Spleen (tissue), 7 donors: Measurements from ENCODE around the gene EFCAB8.

Experiments
- POLR2A ChIP-seq, 3 donors: fragments of 450-650 bp; IDR thresholded peaks; one replicate each; pipeline ENCODE4 v1.5.1; 2017; ENCODE audit warnings: antibody characterized with exemption in 3 of 3, mild to moderate bottlenecking in 1 of 3
- TF ChIP-seq, protein P1 (sequence below), 11 experiments: fragments of 200-600 bp in 7 of 11; fragments of 450-650 bp in 4 of 11; sonication (generic) in 4 of 11; IDR thresholded peaks in 8 of 11; conservative IDR thresholded peaks in 3 of 11; 1 replicate in 7 of 11; 2 replicates in 4 of 11; pipeline versions ENCODE4 v1.4.0 to v1.8.0; 2016 to 2021; ENCODE audit warnings: antibody characterized with exemption in 11 of 11, inconsistent platforms in 4 of 11, mild to moderate bottlenecking in 1 of 11
- donor health status: DM: no; HTN: no; CAD: no; lungs with moderate emphysema.
- donor health status: DM: no; HTN: no; CAD: no.
- donor health status: DM: no; HTN: no; CAD: no.

- TF ChIP-seq, protein P1, sequence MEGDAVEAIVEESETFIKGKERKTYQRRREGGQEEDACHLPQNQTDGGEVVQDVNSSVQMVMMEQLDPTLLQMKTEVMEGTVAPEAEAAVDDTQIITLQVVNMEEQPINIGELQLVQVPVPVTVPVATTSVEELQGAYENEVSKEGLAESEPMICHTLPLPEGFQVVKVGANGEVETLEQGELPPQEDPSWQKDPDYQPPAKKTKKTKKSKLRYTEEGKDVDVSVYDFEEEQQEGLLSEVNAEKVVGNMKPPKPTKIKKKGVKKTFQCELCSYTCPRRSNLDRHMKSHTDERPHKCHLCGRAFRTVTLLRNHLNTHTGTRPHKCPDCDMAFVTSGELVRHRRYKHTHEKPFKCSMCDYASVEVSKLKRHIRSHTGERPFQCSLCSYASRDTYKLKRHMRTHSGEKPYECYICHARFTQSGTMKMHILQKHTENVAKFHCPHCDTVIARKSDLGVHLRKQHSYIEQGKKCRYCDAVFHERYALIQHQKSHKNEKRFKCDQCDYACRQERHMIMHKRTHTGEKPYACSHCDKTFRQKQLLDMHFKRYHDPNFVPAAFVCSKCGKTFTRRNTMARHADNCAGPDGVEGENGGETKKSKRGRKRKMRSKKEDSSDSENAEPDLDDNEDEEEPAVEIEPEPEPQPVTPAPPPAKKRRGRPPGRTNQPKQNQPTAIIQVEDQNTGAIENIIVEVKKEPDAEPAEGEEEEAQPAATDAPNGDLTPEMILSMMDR (IDR thresholded peaks at IDR 0.05 in 8 of 11, conservative IDR thresholded peaks at IDR 0.05 in 3 of 11), result no peak
- TF ChIP-seq POLR2A (IDR thresholded peaks at IDR 0.05), result no peak
These were observed 107.1 kb downstream of the EFCAB8 start for GRCh38 chr20:32965581-32966373.
